HEK293 (cell line): Measurements from ENCODE around the gene AKIP1.

Experiments used
- CTCF ChIA-PET: fragments of 350-600 bp; formaldehyde crosslinking; extraction: SDS; loops from one replicate; lab custom pipeline; 2021; ENCODE audit warnings: antibody characterized with exemption; lab: Yijun Ruan, JAX
- POLR2A ChIA-PET: fragments of 300-600 bp; formaldehyde crosslinking; extraction: SDS; loops from one replicate; lab custom pipeline; 2020; ENCODE audit warnings: antibody characterized with exemption, inconsistent platforms; lab: Yijun Ruan, JAX
- H3K27ac ChIP-seq: fragments of 200-500 bp; sonication (Bioruptor generic); 2 replicates; pipeline ENCODE4 v1.5.1; 2014; ENCODE audit warnings: low read depth, low read length, control low read depth, inconsistent platforms; ENCODE audit errors: extremely low read depth
- H3K36me3 ChIP-seq, 2 experiments: fragments of 200-500 bp in 1 of 2; sonication (Bioruptor generic) in 1 of 2; 1 replicate in 1 of 2; 2 replicates in 1 of 2; pipeline ENCODE4 v1.5.1; 2014 to 2017; ENCODE audit warnings: inconsistent platforms in 2 of 2, low read length in 2 of 2; ENCODE audit not compliant: control insufficient read depth in 2 of 2, insufficient read depth in 1 of 2
- H3K4me1 ChIP-seq: fragments of 200-500 bp; sonication (Bioruptor generic); 2 replicates; pipeline ENCODE4 v1.5.1; 2014; ENCODE audit warnings: mild to moderate bottlenecking, low read length, inconsistent platforms; ENCODE audit not compliant: control insufficient read depth, insufficient read depth
- H3K4me3 ChIP-seq: 2 replicates; pipeline ENCODE4 v1.5.1; 2011; ENCODE audit warnings: low read depth, mild to moderate bottlenecking, control low read depth, low read length, moderate library complexity
- H3K9me3 ChIP-seq: fragments of 200-500 bp; sonication (Bioruptor generic); 2 replicates; pipeline ENCODE4 v1.5.1; 2014; ENCODE audit warnings: low read depth, low read length, inconsistent platforms; ENCODE audit not compliant: control insufficient read depth, insufficient read depth
- FEZF1 ChIP-seq: fragments of 450-650 bp; formaldehyde crosslinking; IDR thresholded peaks from 2 replicates; pipeline ENCODE4 v1.5.1; 2016; ENCODE audit warnings: missing biosample characterization, missing genetic modification characterization
- KLF1 ChIP-seq: fragments of 450-650 bp; formaldehyde crosslinking; IDR thresholded peaks from 2 replicates; pipeline ENCODE4 v1.5.1; 2016; ENCODE audit warnings: missing biosample characterization, missing genetic modification characterization
- KLF10 ChIP-seq: fragments of 450-650 bp; IDR thresholded peaks from 2 replicates; pipeline ENCODE4 v1.5.1; 2018; ENCODE audit warnings: missing biosample characterization, mild to moderate bottlenecking, missing genetic modification characterization
- KLF17 ChIP-seq: fragments of 450-650 bp; formaldehyde crosslinking; IDR thresholded peaks from 2 replicates; pipeline ENCODE4 v1.5.1; 2016; ENCODE audit warnings: missing biosample characterization, missing genetic modification characterization
- ZBTB1 ChIP-seq: fragments of 450-650 bp; formaldehyde crosslinking; IDR thresholded peaks from 2 replicates; pipeline ENCODE4 v1.5.1; 2016; ENCODE audit warnings: missing biosample characterization, missing genetic modification characterization
- ZBTB17 ChIP-seq: fragments of 450-650 bp; formaldehyde crosslinking; IDR thresholded peaks from 2 replicates; pipeline ENCODE4 v1.5.1; 2016; ENCODE audit warnings: missing biosample characterization, missing genetic modification characterization
- ZFP3 ChIP-seq: fragments of 450-650 bp; formaldehyde crosslinking; IDR thresholded peaks from 2 replicates; pipeline ENCODE4 v1.5.1; 2016; ENCODE audit warnings: low read depth, missing biosample characterization, missing genetic modification characterization
- ZNF341 ChIP-seq: fragments of 450-650 bp; formaldehyde crosslinking; IDR thresholded peaks from 2 replicates; pipeline ENCODE4; 2016; ENCODE audit warnings: low read depth, missing biosample characterization, missing genetic modification characterization
- ZNF354C ChIP-seq: fragments of 450-650 bp; formaldehyde crosslinking; IDR thresholded peaks from 2 replicates; pipeline ENCODE4 v1.5.1; 2016; ENCODE audit warnings: missing biosample characterization, missing genetic modification characterization, low read depth, borderline replicate concordance
- ZNF391 ChIP-seq: fragments of 450-650 bp; formaldehyde crosslinking; IDR thresholded peaks from 2 replicates; pipeline ENCODE4 v1.5.1; 2016; ENCODE audit warnings: low read depth, missing biosample characterization, missing genetic modification characterization, borderline replicate concordance
- ZNF423 ChIP-seq: fragments of 450-650 bp; formaldehyde crosslinking; IDR thresholded peaks from 2 replicates; pipeline ENCODE4 v1.5.1; 2016; ENCODE audit warnings: missing biosample characterization, missing genetic modification characterization
- ZNF433 ChIP-seq: fragments of 450-650 bp; formaldehyde crosslinking; IDR thresholded peaks from 2 replicates; pipeline ENCODE4 v1.5.1; 2016; ENCODE audit warnings: missing biosample characterization, missing genetic modification characterization, low read depth
- ZNF548 ChIP-seq: fragments of 450-650 bp; formaldehyde crosslinking; IDR thresholded peaks from 2 replicates; pipeline ENCODE4 v1.5.1; 2016; ENCODE audit warnings: missing biosample characterization, missing genetic modification characterization
- ZNF677 ChIP-seq: fragments of 450-650 bp; IDR thresholded peaks from 2 replicates; pipeline ENCODE4 v1.5.0; 2018; ENCODE audit warnings: missing biosample characterization, mild to moderate bottlenecking, missing genetic modification characterization, moderate library complexity
- ZNF76 ChIP-seq: fragments of 450-650 bp; formaldehyde crosslinking; IDR thresholded peaks from 2 replicates; pipeline ENCODE4; 2016; ENCODE audit warnings: low read depth, missing biosample characterization, missing genetic modification characterization, borderline replicate concordance
- TF ChIP-seq, protein P1 (sequence below): fragments of 450-650 bp; formaldehyde crosslinking; IDR thresholded peaks from 2 replicates; pipeline ENCODE4 v1.5.1; 2017; ENCODE audit warnings: missing biosample characterization, missing genetic modification characterization
- TF ChIP-seq, protein P2 (sequence below): fragments of 450-650 bp; formaldehyde crosslinking; IDR thresholded peaks from 2 replicates; pipeline ENCODE4 v1.5.1; 2016; ENCODE audit warnings: missing biosample characterization, missing genetic modification characterization, low read depth
- TF ChIP-seq, protein P3 (sequence below): fragments of 450-650 bp; formaldehyde crosslinking; IDR thresholded peaks from 2 replicates; pipeline ENCODE4 v1.5.1; 2016; ENCODE audit warnings: missing biosample characterization, missing genetic modification characterization
- TF ChIP-seq, protein P4 (sequence below): fragments of 450-650 bp; formaldehyde crosslinking; IDR thresholded peaks from 2 replicates; pipeline ENCODE4 v1.5.1; 2017; ENCODE audit warnings: missing biosample characterization, mild to moderate bottlenecking, missing genetic modification characterization, moderate library complexity

AKIP1 gene

DNA sequence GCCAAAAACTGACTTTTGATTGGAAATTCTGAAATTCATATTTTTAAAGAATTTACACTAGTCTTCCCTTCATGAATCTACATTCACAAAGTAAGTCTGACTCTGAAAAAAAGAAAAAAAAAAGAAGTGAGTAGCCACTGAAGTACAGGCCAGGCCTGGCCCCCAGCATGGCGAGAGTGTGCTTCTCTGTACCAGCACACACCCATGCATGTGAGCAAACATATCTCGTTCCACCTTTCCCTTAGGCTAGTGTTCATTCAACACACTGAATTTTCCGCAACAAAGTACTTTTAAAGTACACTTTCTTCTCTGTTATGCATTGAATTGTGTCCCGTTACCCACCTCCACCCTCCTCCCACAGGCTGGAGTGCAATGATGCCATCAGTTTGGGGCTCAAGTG is 17.2 kb downstream of the AKIP1 start:
- CTCF ChIA-PET: no interaction called here
- H3K4me1 ChIP-seq: no peaks in the 10 kb centered on the region
- TF ChIP-seq ZFP3 (tag by site-specific recombination) (no peak), ZNF341 (no peak), KLF1 (tag by site-specific recombination) (no peak), ZNF391 (tag by site-specific recombination) (no peak), ZBTB17 (tag by site-specific recombination) (no peak), ZNF423 (tag by site-specific recombination) (no peak), ZBTB1 (tag by site-specific recombination) (no peak), KLF17 (tag by site-specific recombination) (no peak), KLF10 (tag by site-specific recombination) (no peak), ZNF354C (no peak), ZNF76 (tag by site-specific recombination) (no peak), ZNF677 (tag by site-specific recombination) (no peak), FEZF1 (tag by site-specific recombination) (no peak), ZNF548 (tag by site-specific recombination) (no peak), ZNF433 (no peak)
- TF ChIP-seq, protein P1, sequence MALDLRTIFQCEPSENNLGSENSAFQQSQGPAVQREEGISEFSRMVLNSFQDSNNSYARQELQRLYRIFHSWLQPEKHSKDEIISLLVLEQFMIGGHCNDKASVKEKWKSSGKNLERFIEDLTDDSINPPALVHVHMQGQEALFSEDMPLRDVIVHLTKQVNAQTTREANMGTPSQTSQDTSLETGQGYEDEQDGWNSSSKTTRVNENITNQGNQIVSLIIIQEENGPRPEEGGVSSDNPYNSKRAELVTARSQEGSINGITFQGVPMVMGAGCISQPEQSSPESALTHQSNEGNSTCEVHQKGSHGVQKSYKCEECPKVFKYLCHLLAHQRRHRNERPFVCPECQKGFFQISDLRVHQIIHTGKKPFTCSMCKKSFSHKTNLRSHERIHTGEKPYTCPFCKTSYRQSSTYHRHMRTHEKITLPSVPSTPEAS (tag by site-specific recombination): no peak
- TF ChIP-seq, protein P2, sequence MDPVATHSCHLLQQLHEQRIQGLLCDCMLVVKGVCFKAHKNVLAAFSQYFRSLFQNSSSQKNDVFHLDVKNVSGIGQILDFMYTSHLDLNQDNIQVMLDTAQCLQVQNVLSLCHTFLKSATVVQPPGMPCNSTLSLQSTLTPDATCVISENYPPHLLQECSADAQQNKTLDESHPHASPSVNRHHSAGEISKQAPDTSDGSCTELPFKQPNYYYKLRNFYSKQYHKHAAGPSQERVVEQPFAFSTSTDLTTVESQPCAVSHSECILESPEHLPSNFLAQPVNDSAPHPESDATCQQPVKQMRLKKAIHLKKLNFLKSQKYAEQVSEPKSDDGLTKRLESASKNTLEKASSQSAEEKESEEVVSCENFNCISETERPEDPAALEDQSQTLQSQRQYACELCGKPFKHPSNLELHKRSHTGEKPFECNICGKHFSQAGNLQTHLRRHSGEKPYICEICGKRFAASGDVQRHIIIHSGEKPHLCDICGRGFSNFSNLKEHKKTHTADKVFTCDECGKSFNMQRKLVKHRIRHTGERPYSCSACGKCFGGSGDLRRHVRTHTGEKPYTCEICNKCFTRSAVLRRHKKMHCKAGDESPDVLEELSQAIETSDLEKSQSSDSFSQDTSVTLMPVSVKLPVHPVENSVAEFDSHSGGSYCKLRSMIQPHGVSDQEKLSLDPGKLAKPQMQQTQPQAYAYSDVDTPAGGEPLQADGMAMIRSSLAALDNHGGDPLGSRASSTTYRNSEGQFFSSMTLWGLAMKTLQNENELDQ (tag by site-specific recombination): no peak
- TF ChIP-seq, protein P3, sequence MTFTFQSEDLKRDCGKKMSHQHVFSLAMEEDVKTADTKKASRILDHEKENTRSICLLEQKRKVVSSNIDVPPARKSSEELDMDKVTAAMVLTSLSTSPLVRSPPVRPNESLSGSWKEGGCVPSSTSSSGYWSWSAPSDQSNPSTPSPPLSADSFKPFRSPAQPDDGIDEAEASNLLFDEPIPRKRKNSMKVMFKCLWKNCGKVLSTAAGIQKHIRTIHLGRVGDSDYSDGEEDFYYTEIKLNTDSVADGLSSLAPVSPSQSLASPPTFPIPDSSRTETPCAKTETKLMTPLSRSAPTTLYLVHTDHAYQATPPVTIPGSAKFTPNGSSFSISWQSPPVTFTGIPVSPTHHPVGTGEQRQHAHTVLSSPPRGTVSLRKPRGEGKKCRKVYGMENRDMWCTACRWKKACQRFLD (tag by site-specific recombination): no peak
- TF ChIP-seq, protein P4, sequence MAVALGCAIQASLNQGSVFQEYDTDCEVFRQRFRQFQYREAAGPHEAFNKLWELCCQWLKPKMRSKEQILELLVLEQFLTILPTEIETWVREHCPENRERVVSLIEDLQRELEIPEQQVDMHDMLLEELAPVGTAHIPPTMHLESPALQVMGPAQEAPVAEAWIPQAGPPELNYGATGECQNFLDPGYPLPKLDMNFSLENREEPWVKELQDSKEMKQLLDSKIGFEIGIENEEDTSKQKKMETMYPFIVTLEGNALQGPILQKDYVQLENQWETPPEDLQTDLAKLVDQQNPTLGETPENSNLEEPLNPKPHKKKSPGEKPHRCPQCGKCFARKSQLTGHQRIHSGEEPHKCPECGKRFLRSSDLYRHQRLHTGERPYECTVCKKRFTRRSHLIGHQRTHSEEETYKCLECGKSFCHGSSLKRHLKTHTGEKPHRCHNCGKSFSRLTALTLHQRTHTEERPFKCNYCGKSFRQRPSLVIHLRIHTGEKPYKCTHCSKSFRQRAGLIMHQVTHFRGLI (tag by site-specific recombination): no peak
- TF ChIP-seq, all 188 proteins: peak for 0
- no peaks in the 10 kb centered on the region for H3K9me3 ChIP-seq
- no peak overlapping the region for H3K4me3 ChIP-seq
- no peak overlapping the region for H3K27ac ChIP-seq
- peaks cover 0 to 38% of the 10 kb centered on the region in 2 experiments; a peak in 1 of 3 replicates for H3K36me3 ChIP-seq
- POLR2A ChIA-PET: no interaction called here
